ENCODE data around the gene TEX44. TPM values are rescaled to one million over a fixed set of nuclear protein-coding genes. Genes with fewer than 3 reads are reported as not detected.
A peak's percentile ranks its signal among the peaks of the same experiment; 100 is the strongest.
"Not testable (repeated sequence)": the region's sequence is repeated elsewhere in the genome, so short reads cannot be mapped to it uniquely, and the experiment has no call there.

The TEX44 gene
- total RNA-seq, 1 donor from 2014 or later = not detected

GRCh38 chr2:231552752-231553151 is 39.9 kb upstream of the TEX44 start:
- DNase-seq (ENCODE audit: low spot score) = no peak
- Histone ChIP-seq H3K9me3 (ENCODE audit: low read depth) (peaks cover 12% of the 10 kb centered on the region), H3K4me1 (no peaks in the 10 kb centered on the region), H3F3A (ENCODE audit: low read depth) (no peaks in the 10 kb centered on the region), H3K4me2 (no peak overlapping the region), H3K4me3 (no peak overlapping the region), H3K9ac (no peak overlapping the region), H3K27ac (no peak overlapping the region), H3K79me2 (ENCODE audit: low read depth) (no peaks in the 10 kb centered on the region), H3K36me3 (no peaks in the 10 kb centered on the region), H4K20me1 (ENCODE audit: low read depth) (no peaks in the 10 kb centered on the region), H2AFZ (replicated peaks) (no peak overlapping the region), H3K27me3 (no peaks in the 10 kb centered on the region)
- Mint-ChIP-seq H3K36me3 (peaks cover 5% of the 10 kb centered on the region), H3K9me3 (peaks cover 29% of the 10 kb centered on the region), H3K4me1 (peaks cover under 1% of the 10 kb centered on the region), H3K27ac (no peak overlapping the region), H3K4me3 (no peak overlapping the region), H3K27me3 (ENCODE audit: insufficient read depth, low read depth) (peaks cover 5% of the 10 kb centered on the region)
- TF ChIP-seq EZH2 (IDR thresholded peaks at IDR 0.05) (no peak), EZH2phosphoT487 (IDR thresholded peaks at IDR 0.05) (no peak)
- TF ChIP-seq, protein P1, sequence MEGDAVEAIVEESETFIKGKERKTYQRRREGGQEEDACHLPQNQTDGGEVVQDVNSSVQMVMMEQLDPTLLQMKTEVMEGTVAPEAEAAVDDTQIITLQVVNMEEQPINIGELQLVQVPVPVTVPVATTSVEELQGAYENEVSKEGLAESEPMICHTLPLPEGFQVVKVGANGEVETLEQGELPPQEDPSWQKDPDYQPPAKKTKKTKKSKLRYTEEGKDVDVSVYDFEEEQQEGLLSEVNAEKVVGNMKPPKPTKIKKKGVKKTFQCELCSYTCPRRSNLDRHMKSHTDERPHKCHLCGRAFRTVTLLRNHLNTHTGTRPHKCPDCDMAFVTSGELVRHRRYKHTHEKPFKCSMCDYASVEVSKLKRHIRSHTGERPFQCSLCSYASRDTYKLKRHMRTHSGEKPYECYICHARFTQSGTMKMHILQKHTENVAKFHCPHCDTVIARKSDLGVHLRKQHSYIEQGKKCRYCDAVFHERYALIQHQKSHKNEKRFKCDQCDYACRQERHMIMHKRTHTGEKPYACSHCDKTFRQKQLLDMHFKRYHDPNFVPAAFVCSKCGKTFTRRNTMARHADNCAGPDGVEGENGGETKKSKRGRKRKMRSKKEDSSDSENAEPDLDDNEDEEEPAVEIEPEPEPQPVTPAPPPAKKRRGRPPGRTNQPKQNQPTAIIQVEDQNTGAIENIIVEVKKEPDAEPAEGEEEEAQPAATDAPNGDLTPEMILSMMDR (IDR thresholded peaks at IDR 0.05) = no peak

DNA sequence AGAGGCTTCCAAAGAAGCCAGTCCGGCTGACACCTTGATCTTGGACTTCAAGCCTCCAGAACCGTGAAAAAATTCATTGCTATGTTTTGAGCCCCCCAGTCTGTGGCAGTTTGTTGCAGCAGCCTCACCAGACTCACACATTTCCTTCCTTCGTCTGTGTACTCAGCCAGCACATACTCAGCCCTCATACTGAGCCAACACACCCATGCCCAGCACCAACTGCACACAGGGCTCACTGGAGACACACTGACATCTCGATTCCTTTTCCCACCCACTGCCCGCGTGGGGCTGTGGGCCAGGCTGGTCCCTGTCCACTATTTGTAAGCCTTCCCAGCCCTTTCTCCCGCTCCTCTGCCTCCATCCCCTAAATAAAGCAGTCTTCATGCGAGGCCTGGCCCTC is 38.3 kb upstream of the TEX44 start:
- TF ChIP-seq, protein P1 (IDR thresholded peaks at IDR 0.05) = no peak
- TF ChIP-seq EZH2phosphoT487 (IDR thresholded peaks at IDR 0.05) (no peak), EZH2 (IDR thresholded peaks at IDR 0.05) (no peak)
- Histone ChIP-seq H3K4me3 (no peak overlapping the region), H4K20me1 (ENCODE audit: low read depth) (no peaks in the 10 kb centered on the region), H3K4me1 (no peaks in the 10 kb centered on the region), H3K27ac (no peak overlapping the region), H3K79me2 (ENCODE audit: low read depth) (no peaks in the 10 kb centered on the region), H3K27me3 (no peaks in the 10 kb centered on the region), H3K9me3 (ENCODE audit: low read depth) (peaks cover 12% of the 10 kb centered on the region), H3F3A (ENCODE audit: low read depth) (no peaks in the 10 kb centered on the region), H3K9ac (no peak overlapping the region), H3K36me3 (no peaks in the 10 kb centered on the region), H2AFZ (replicated peaks) (peak overlapping the region; percentile 50), H3K4me2 (no peak overlapping the region)
- peaks cover 29% of the 10 kb centered on the region for H3K9me3 Mint-ChIP-seq
- peaks cover 4% of the 10 kb centered on the region for H3K4me1 Mint-ChIP-seq
- no peak overlapping the region for H3K4me3 Mint-ChIP-seq
- no peak overlapping the region for H3K27ac Mint-ChIP-seq
- H3K27me3 Mint-ChIP-seq (ENCODE audit: insufficient read depth, low read depth) = peaks cover 2% of the 10 kb centered on the region
- H3K36me3 Mint-ChIP-seq = peaks cover 5% of the 10 kb centered on the region
- no peak for DNase-seq (ENCODE audit: low spot score)

DNA sequence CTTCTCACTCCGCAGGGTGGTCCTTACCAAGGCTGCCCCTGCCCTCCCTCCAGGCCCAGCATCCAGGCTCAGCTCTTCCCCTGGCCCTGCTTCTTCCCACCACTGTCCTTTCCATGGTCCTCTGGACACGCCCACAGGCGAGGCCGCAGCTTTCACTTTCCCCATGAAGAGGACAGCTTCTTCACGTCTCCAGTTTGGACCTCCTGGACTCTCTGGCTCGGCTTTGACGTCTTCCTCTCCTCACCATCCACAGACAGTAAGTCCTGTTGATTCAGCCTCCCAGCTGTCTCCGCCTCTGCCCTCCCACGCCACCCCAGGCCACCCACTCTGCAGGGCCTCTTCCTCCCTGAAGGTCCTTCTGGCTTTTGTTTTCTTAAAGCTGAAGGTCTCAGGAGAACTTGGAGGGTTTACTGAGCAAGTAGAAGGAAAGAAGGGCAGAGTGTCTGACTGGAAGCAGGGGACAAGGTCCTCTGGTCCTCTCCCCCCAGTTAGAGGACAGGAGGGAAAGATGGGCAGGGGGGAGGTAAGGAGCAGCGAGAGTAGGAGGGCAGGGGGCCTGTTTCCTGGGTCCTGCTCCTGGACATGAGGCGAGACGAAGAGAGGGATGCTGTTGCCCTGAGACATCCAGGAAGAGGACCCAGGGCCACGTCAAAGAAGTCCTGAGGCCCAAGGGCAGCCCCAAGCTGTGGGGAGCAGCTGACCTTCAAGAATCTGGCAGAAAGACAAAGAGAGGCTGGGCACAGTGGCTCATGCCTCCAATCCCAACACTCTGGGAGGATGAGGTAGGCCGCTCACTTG is 37.7 kb upstream of the TEX44 start:
- peak overlapping the region; percentile 50 for H2AFZ ChIP-seq (replicated peaks)
- Mint-ChIP-seq H3K36me3 (peaks cover 5% of the 10 kb centered on the region), H3K27ac (no peak overlapping the region), H3K9me3 (peaks cover 29% of the 10 kb centered on the region), H3K4me1 (peaks cover 4% of the 10 kb centered on the region), H3K4me3 (no peak overlapping the region), H3K27me3 (ENCODE audit: insufficient read depth, low read depth) (peaks cover 2% of the 10 kb centered on the region)
- H3K27me3 ChIP-seq = no peaks in the 10 kb centered on the region
- H3F3A ChIP-seq (ENCODE audit: low read depth) = no peaks in the 10 kb centered on the region
- no peaks in the 10 kb centered on the region for H3K36me3 ChIP-seq
- TF ChIP-seq, protein P1 (IDR thresholded peaks at IDR 0.05) = no peak
- no peak for TF ChIP-seq EZH2 (IDR thresholded peaks at IDR 0.05)
- no peak for TF ChIP-seq EZH2phosphoT487 (IDR thresholded peaks at IDR 0.05)
- H4K20me1 ChIP-seq (ENCODE audit: low read depth) = no peaks in the 10 kb centered on the region
- peaks cover 12% of the 10 kb centered on the region for H3K9me3 ChIP-seq (ENCODE audit: low read depth)
- H3K4me3 ChIP-seq = no peak overlapping the region
- H3K9ac ChIP-seq = no peak overlapping the region
- H3K27ac ChIP-seq = no peak overlapping the region
- H3K79me2 ChIP-seq (ENCODE audit: low read depth) = no peaks in the 10 kb centered on the region
- H3K4me1 ChIP-seq = no peaks in the 10 kb centered on the region
- H3K4me2 ChIP-seq = no peak overlapping the region
- DNase-seq (ENCODE audit: low spot score) = no peak

- H3K36me3 ChIP-seq; H3K27me3 ChIP-seq; H3K4me1 ChIP-seq; H3K4me3 ChIP-seq; H3K4me2 ChIP-seq; H3K79me2 ChIP-seq (ENCODE audit: low read depth); H3K4me3 Mint-ChIP-seq; H3K9ac ChIP-seq; H4K20me1 ChIP-seq (ENCODE audit: low read depth); DNase-seq (ENCODE audit: low spot score); H3K36me3 Mint-ChIP-seq; H3K27me3 Mint-ChIP-seq (ENCODE audit: insufficient read depth, low read depth); H3F3A ChIP-seq (ENCODE audit: low read depth); H3K27ac ChIP-seq; H2AFZ ChIP-seq (replicated peaks); H3K4me1 Mint-ChIP-seq: not testable (repeated sequence)
- H3K27ac Mint-ChIP-seq = peak overlapping the region; percentile 29
- peaks cover 12% of the 10 kb centered on the region for H3K9me3 ChIP-seq (ENCODE audit: low read depth)
- peaks cover 22% of the 10 kb centered on the region for H3K9me3 Mint-ChIP-seq
Measured at GRCh38 chr2:231556496-231556895, 36.2 kb upstream of the TEX44 start.
